ENCODE data around the gene CIZ1.
"Not testable (repeated sequence)": the region's sequence is repeated elsewhere in the genome, so short reads cannot be mapped to it uniquely, and the experiment has no call there.

Gene CIZ1

GRCh38 chr9:128190516-128191405 is 611 bp downstream of the CIZ1 start:
- DNase-seq, result no peak

- DNase-seq, result no peak
Measured at GRCh38 chr9:128190013-128190412, 1.4 kb downstream of the CIZ1 start.

DNA sequence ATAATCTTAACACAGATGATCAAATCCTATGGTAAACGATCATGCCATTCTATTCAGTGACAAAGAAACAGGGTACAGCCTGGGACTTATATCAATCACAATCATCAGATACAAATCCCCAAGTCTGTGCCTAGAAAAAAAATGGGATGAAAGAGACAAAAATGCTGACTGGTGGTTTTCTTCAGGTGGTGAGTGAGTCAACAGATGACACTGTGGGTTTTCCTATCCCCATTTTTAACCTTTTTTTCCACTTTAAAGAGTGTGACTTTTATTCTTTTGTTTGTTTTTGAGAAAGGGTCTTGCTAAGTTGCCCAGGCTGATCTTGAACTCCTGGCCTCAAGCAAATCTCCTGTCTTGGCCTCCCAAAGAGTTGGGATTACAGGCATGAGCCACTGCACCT is 3.2 kb downstream of the CIZ1 start:
- DNase-seq, result no peak

GRCh38 chr9:128187361-128187760 is 4.0 kb downstream of the CIZ1 start:
- DNase-seq, result no peak

GRCh38 chr9:128185979-128186965 is 5.1 kb downstream of the CIZ1 start:
- DNase-seq, result no peak

DNA sequence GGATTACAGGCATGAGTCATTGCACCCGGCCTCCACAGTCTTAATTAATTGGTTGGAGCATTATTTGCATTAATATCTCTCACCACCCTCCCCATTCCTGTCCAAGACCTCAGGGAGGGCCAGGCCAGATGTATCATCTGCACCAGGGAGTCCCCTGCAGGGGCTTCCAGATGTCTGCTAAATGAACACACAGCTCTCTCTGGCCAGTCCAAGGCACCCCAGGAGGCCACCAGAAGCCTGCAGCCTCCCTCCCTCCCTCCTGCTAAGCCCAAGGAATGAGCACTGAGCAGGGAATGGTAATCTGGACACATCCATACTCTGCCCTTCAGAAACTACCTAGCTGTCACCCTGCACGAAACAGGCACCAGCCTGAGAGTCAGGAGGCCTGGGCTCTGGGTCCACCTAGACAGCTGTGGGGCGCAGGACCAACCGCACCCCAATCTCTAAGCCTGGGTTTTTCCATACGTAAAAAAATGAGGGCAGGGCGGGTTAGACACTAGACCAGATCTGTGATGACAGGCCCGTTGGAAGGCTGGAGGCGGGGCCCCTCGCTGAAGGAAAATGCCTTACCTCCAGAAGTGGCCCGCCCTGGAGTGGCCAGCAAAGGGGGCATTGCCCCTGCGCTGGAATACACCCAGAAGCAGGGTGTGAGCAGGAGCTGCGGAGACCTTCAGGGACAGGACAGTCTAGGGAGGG is 8.3 kb downstream of the CIZ1 start:
- no peak for DNase-seq

GRCh38 chr9:128181480-128181879 is 9.9 kb downstream of the CIZ1 start:
- DNase-seq, result not testable (repeated sequence)

DNA sequence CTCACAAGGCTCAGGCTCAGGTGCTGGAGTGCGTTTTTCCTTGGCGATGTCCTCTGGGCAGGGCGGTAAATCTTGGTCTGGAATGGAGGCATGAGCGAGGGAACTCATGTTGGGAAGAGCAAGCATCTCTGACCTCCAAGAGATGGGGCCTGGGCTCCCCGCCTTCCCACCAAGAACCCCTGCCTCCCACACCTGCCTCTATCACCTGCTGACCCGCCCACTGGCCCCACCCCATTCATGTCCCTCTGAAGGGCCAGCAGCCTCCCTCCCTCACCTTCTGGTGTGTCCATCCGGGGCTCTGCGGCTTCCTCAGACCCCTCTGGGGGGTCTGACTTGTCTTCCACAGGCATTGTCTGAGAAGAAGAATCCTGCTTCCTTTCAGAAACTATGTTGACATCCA is 10.9 kb downstream of the CIZ1 start:
- no peak for DNase-seq

DNA sequence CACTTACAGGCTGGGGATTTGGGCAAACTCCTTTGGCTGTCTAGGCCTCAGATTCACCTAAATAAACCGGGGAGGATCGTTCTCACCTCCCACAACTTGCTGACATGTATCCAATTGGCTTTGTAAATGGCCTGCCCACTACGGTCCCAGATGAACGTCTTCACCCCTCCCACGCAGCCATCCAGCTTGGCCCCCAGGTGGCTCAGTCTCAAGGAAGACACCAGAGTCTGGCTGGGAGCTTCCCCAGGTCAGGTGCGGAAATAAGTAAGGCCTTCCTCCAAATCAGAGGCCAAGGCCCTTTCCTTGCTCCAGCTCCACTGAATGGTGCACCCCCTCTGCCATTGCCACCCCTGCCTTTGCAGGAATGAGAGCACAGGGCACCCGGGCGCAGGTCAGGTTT is 11.4 kb downstream of the CIZ1 start:
- no peak for DNase-seq

DNA sequence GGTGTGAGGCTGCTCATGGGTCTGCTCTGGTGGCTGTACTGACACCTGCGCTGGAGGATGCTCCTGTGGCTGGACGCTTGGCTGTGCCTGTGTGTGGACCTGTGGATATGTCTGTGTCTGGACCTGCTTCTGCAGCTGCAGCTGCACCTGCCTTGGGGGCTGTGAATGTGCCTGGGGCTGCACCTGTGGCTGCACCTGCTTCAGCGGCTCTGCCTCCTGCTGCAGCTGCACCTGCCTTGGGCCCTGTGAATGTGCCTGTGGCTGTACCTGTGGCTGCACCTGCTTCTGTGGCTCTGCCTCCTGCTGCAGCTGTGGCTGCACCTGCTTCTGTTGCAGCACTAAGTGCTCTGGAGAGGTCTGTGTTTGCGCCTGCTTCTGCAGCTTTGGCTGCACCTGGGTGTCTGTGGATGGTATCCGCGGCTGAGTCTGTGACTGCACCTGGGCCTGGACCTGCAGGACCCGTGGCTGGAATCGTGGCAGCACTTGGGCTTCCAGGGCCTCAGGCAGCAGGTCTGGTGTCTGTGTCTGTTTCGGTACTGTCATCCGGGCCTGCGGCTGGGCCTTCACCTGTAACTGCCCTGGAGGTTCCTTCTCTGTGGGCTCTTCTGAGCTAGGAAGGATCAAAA is 12.5 kb downstream of the CIZ1 start:
- DNase-seq, result no peak

DNA sequence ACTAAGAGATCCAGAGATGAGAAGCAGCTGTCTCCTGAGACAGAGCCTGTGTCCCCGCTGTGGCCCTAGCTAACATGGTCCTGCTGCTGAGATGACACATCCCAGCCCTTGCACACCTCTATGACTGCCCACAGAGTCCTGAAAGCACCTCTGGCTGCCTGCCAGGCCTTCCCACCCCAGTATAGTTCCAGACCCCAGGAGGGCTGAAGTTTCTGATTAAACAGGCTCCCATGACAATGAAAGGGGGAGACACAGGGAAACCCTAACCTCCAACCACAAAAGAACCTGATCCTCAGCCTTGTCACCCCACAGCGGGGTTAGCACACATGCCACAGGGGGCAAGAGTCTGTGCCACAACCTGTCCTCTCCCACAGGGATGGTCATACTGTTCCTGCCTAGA is 15.6 kb downstream of the CIZ1 start:
- no peak for DNase-seq

GRCh38 chr9:128175102-128175563 is 16.2 kb downstream of the CIZ1 start:
- DNase-seq, result no peak

DNA sequence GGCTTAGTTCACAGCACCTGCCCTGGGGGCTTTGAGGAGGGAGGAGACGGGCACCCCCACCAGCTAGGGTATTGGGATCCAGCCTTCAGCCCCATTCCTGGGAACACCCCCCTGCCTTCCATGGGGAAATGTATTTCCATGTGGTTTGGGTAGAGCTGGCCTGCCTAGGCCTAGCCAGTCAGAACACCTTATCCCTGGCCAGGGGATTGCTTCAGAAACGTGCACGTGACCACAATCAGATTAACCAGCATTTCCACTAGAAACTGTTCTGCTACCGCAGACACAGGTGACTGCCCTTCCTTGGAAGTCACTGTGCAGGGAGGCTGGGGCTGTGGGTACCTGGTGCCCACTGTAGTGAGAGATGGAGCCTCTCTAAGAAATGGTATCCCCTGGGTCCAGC is 17.3 kb downstream of the CIZ1 start:
- no peak for DNase-seq

GRCh38 chr9:128169925-128170324 is 21.4 kb downstream of the CIZ1 start:
- no peak for DNase-seq

- DNase-seq, result no peak
Measured at GRCh38 chr9:128169492-128169891, 21.9 kb downstream of the CIZ1 start.

GRCh38 chr9:128168731-128169308 is 22.6 kb downstream of the CIZ1 start:
- no peak for DNase-seq

- DNase-seq, result no peak
Measured at GRCh38 chr9:128167209-128167608, 24.2 kb downstream of the CIZ1 start.

DNA sequence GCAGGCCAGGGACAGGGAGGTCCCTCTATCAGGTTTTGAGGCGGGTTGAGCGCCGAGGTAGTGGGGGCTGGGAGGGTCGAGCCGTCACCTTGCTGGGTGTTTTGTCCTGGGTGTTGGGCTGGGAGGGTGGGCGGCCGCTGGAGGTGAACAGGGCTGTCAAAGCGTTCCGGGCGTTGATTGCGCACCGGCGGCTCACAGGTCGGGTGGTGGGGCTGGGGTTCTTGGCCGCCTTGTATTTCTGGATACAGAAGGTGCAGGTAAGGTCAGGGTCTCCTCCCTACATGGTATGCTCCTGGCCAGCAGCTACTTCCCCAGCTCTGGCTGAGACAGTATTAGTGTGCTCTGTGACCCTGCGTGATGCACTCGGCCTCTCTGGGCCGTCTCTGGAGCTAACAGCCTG is 25.2 kb downstream of the CIZ1 start:
- DNase-seq, result no peak

GRCh38 chr9:128164307-128164885 is 27.0 kb downstream of the CIZ1 start:
- DNase-seq, result no peak

- no peak for DNase-seq
Measured at GRCh38 chr9:128163523-128164306, 27.7 kb downstream of the CIZ1 start.

- no peak for DNase-seq
Measured at GRCh38 chr9:128163027-128163515, 28.3 kb downstream of the CIZ1 start.

All from activated naive CD4-positive, alpha-beta T cell (primary cell).